HS-5 (cell line): ENCODE data around the gene TPR.

Experiments used
- DNase-seq: peaks from one replicate; pipeline ENCODE4 v3.0.0-alpha.2; 2012; ENCODE audit warnings: low read depth

TPR gene

DNA sequence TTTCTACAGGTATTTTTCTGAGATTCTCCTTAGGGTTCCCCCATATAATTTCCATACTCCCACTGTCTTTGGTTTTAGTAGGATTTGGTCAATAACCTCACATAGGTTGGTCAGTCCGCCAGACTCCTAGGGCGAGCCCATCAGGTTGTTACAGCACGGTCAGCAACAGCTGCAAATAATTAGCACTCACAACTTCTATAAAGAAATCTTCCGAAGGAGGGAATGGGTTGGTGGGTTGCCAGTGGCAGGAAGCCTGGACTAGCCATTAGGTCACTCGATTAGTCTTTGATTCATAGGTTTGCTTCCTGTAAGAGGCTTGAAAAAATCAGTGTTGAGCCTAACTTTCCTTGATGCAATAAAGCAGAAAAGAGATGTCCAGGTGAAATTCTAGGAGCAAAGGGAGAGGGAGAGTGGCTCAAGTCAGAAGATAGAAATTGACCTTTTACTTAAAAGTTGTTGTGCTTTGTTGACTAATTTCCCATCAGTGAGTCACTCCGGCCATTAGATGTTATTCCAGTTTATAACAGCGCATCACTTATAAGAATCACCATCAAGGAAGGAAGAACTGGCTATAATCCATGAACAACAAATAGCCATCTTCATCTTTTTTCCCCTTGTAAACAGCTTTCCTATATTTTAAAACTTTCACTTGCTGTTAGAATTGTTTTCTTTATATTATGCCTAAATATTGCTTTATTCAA, 88.3 kb downstream of the TPR start:
- no peak for DNase-seq

DNA sequence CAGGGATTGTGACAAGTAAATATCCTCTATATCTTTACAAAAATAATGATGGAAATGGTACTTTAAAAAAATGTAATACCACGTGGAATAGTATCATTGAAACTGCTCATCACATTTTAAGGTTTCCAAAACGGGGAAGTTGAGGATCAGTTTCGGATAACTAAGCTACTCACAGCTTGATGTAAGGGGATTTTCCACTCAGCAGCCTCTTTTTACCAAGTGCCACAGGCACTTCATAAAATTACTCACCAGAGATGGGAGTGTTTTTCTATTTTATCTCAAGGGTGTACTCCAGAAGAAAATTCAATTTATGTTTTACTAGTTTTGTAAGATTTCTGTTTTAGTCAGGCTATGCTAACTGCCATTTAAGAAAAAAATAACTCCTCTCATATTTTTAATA, 91.7 kb downstream of the TPR start:
- DNase-seq, result no peak

DNA sequence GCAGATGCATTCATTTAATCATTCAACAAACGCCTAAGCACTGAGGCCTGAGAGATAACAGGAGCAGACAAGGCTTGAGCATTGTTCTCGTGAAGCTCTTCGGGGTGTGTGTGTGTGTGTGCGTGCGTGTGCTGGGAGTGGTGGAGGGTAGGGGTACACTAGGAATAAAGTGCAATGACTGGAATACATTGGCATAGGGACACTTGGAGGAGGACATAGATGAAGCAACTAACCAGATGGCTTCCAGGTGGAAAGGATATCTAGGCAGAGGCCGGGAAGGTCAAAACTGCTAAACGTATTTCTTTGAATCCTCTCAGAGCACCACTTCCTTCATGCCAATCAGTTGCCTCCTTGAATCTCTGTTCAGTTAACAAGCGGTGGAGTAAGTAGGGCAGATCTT, 92.6 kb downstream of the TPR start:
- no peak for DNase-seq

DNA sequence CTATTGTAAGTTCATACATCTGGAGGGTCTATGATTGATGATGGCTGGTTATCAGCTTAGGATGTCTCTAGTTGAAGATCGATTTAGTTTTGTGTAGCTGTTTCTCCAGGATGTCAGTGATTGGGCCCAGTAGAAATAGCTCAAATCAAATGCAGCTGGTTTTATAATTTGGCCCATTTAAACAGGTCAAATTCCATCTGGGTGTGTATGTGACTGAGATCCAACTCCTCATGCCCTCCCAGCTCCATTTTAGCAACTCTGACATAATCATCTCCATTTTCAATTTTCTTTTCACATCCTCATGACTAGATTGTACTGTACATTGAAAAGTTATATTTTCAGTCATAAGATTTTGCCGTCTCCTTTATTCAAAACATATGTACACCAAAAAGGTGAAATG, 99.2 kb downstream of the TPR start:
- no peak for DNase-seq

DNA sequence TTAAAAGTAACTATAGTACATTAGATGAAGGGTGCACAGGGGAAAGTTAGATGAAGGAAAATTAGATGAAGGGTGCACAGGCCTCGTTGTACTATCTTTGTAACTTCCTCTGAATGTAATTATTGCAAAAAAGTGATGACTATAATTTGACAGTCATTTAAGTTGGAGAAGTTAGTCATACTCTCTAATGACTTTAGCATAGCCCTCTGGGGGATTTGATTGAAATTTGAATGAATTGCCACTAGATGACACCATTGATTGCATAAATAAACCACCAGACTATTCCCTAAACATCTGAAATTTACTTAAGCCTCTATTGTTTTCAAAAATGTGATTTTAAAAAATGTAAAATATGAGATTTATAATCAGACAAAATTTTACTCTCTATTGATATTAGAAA, 102.6 kb downstream of the TPR start:
- DNase-seq, result no peak

DNA sequence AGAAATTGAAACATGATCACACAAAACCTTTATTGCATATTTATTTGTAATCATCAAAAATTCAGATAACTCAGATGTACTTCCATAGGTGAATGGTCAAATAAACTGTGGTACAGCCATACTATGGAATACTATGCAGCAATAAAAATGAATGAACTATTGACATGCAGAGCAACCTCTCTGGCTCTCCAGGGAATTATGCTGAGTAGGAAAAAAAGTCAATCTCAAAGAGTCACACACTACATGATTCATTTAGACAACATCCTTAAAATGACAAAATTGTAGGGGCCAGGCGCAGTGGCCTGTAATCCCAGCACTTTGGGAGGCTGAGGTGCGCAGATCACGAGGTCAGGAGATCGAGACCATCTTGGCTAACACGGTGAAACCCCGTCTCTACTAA, 104.0 kb downstream of the TPR start:
- DNase-seq, result no peak
